ENCODE measurements around the gene SDCBP2.

GRCh38 chr20:1315804-1316203, 13.1 kb downstream of the SDCBP2 start:
- TF ChIP-seq CTCF (optimal IDR thresholded peaks at IDR 0.05 in 1 of 3, IDR thresholded peaks at IDR 0.05 in 1 of 3, conservative IDR thresholded peaks at IDR 0.05 in 1 of 3; ENCODE audit: extremely low read depth in 1 of 3, insufficient read depth in 2 of 3, low read length in 3 of 3) (no peak), EZH2 (IDR thresholded peaks at IDR 0.05; ENCODE audit: low read length) (no peak)

Measured in keratinocyte (primary cell).